B cell (primary cell): ENCODE results near the gene ATXN7L2. TPM values are rescaled to one million over a fixed set of nuclear protein-coding genes. Genes with fewer than 3 reads are reported as not detected.

Experiments
- ATAC-seq: fragments of 200-7000 bp; cut with Tn5 transposase; one replicate; pipeline ENCODE4 v1.10.0; 2021; ENCODE audit warnings: low read depth, mild to moderate bottlenecking, moderate number of reproducible peaks, moderate library complexity
- CTCF ChIA-PET: fragments of 350-600 bp; sonication (Branson Sonifier 250); formaldehyde crosslinking; loops from one replicate; lab custom pipeline; 2021; ENCODE audit warnings: antibody characterized with exemption, inconsistent platforms; lab: Charles Lee
- POLR2A ChIA-PET: fragments of 350-600 bp; sonication (Branson Sonifier 250); formaldehyde crosslinking; loops from one replicate; lab custom pipeline; 2021; ENCODE audit warnings: antibody characterized with exemption; lab: Charles Lee
- DNase-seq: peaks from one replicate; pipeline ENCODE4 v3.0.0; 2013
- H2AFZ ChIP-seq: 2 replicates; pipeline ENCODE4 v1.6.1; 2012; ENCODE audit warnings: mild to moderate bottlenecking, low read depth, low read length; ENCODE audit not compliant: insufficient read depth, poor library complexity, severe bottlenecking
- H3K27ac ChIP-seq, 2 donors: 1 replicate in 1 of 2; 2 replicates in 1 of 2; pipeline ENCODE4 v1.5.1; 2012 to 2013; ENCODE audit warnings: low read length in 2 of 2, mild to moderate bottlenecking in 2 of 2, moderate library complexity in 1 of 2
- H3K27me3 ChIP-seq, 4 experiments: fragments of 200-600 bp in 1 of 4; sonication (generic) in 1 of 4; replicated peaks in 1 of 4; 1 replicate in 2 of 4; 2 replicates in 2 of 4; pipeline versions ENCODE4 v1.6.1 to v1.7.0; 2013 to 2016; ENCODE audit warnings: low read length in 3 of 4, mild to moderate bottlenecking in 2 of 4, mixed read lengths in 1 of 4, moderate library complexity in 1 of 4; ENCODE audit not compliant: insufficient read depth in 4 of 4, control insufficient read depth in 3 of 4; ENCODE audit errors: control extremely low read depth in 1 of 4
- H3K36me3 ChIP-seq, 2 experiments: replicated peaks in 1 of 2; 1 replicate in 1 of 2; 2 replicates in 1 of 2; pipeline versions ENCODE4 v1.6.1 to v1.7.1; 2013; ENCODE audit warnings: low read length in 1 of 2; ENCODE audit not compliant: insufficient read depth in 2 of 2, control insufficient read depth in 1 of 2; ENCODE audit errors: control extremely low read depth in 1 of 2, extremely low read depth in 1 of 2
- H3K4me1 ChIP-seq, 2 donors: fragments of 200-600 bp in 1 of 2; sonication (generic) in 1 of 2; 1 replicate in 1 of 2; 2 replicates in 1 of 2; pipeline versions ENCODE4 v1.5.1 to v1.6.1; 2013 to 2017; ENCODE audit warnings: low read length in 2 of 2; ENCODE audit not compliant: control insufficient read depth in 2 of 2, insufficient read depth in 2 of 2
- H3K4me2 ChIP-seq: replicated peaks from 2 replicates; pipeline ENCODE3; 2012; ENCODE audit warnings: mild to moderate bottlenecking, low read depth, low read length; ENCODE audit not compliant: poor library complexity, severe bottlenecking
- H3K4me3 ChIP-seq, 5 experiments: fragments of 200-600 bp in 1 of 5; sonication (generic) in 1 of 5; 1 replicate in 3 of 5; 2 replicates in 2 of 5; pipeline versions ENCODE4 v1.5.1 to v1.7.0; 2011 to 2016; ENCODE audit warnings: low read length in 4 of 5, mild to moderate bottlenecking in 4 of 5, low read depth in 2 of 5, control low read depth in 1 of 5, moderate library complexity in 1 of 5; ENCODE audit not compliant: insufficient read depth in 1 of 5; ENCODE audit errors: control extremely low read depth in 1 of 5, extremely low read depth in 1 of 5
- H3K79me2 ChIP-seq: fragments of 200-600 bp; sonication (generic); one replicate; pipeline ENCODE4 v1.6.0; 2016; ENCODE audit warnings: low read length; ENCODE audit not compliant: control insufficient read depth, insufficient read depth
- H3K9ac ChIP-seq: fragments of 200-600 bp; sonication (generic); 2 replicates; pipeline ENCODE4 v1.6.1; 2017; ENCODE audit warnings: mild to moderate bottlenecking, low read length, moderate library complexity
- H3K9me3 ChIP-seq, 3 donors: one replicate each; pipeline versions ENCODE4 v1.6.1 to v1.7.1; 2013; ENCODE audit warnings: low read length in 2 of 3; ENCODE audit not compliant: control insufficient read depth in 2 of 3, insufficient read depth in 1 of 3; ENCODE audit errors: control extremely low read depth in 1 of 3
- H4K20me1 ChIP-seq: 2 replicates; pipeline ENCODE4 v1.6.0; 2012; ENCODE audit warnings: mild to moderate bottlenecking, low read length; ENCODE audit not compliant: insufficient read depth, control insufficient read depth, poor library complexity, severe bottlenecking
- H3K27ac Mint-ChIP-seq: one replicate; pipeline ENCODE4 v1.8.0; 2021; ENCODE audit warnings: mixed read lengths
- H3K27me3 Mint-ChIP-seq: one replicate; pipeline ENCODE4 v1.8.0; 2021; ENCODE audit warnings: mixed read lengths
- H3K4me1 Mint-ChIP-seq: one replicate; pipeline ENCODE4 v1.8.0; 2021; ENCODE audit warnings: mixed read lengths
- H3K4me3 Mint-ChIP-seq: one replicate; pipeline ENCODE4 v1.8.0; 2021; ENCODE audit warnings: mixed read lengths
- H3K9me3 Mint-ChIP-seq: one replicate; pipeline ENCODE4 v1.8.0; 2022; ENCODE audit warnings: mixed read lengths; ENCODE audit not compliant: insufficient read depth
- EZH2 ChIP-seq: IDR thresholded peaks from 2 replicates; pipeline ENCODE4 v1.6.1; 2012; ENCODE audit warnings: borderline replicate concordance, low read depth, mild to moderate bottlenecking, moderate library complexity, low read length; ENCODE audit not compliant: insufficient read depth, poor library complexity, severe bottlenecking
- WGBS: methylation state at CpG from one replicate; pipeline ENCODE4 v1.1.5; 2013; ENCODE audit warnings: missing lambda C conversion rate; ENCODE audit not compliant: insufficient coverage; 5-methylcytosine and 5-hydroxymethylcytosine counted together
- intact Hi-C: fragments of 100-400 bp; cut with micrococcal nuclease; formaldehyde crosslinking; loops from one replicate; pipeline ENCODE4 v1.10.0; 2022
- polyA plus RNA-seq: library from polyadenylated mRNA; depleted of rRNA; stranded (reverse); fragments of >200 nt; gene quantifications from 2 replicates; pipeline ENCODE4 v1.2.3, GENCODE V29; 2012
- total RNA-seq, 2 donors: library from RNA; stranded (reverse); fragments of 120-200 nt in 1 of 2; gene quantifications; 1 replicate in 1 of 2; 2 replicates in 1 of 2; pipeline versions ENCODE4 v1.2.3 to v1.2.4, GENCODE V29; 2013 to 2022
- TF ChIP-seq, protein P1 (sequence below): fragments of 200-600 bp; IDR thresholded peaks from one replicate; pipeline ENCODE4 v1.8.0; 2022; ENCODE audit warnings: antibody characterized with exemption, mild to moderate bottlenecking

The ATXN7L2 gene
- total and polyA plus RNA-seq, 2 donors (not counting 1 experiment from before 2014, with no cell fraction given) = 10.9 to 12.4 TPM

DNA sequence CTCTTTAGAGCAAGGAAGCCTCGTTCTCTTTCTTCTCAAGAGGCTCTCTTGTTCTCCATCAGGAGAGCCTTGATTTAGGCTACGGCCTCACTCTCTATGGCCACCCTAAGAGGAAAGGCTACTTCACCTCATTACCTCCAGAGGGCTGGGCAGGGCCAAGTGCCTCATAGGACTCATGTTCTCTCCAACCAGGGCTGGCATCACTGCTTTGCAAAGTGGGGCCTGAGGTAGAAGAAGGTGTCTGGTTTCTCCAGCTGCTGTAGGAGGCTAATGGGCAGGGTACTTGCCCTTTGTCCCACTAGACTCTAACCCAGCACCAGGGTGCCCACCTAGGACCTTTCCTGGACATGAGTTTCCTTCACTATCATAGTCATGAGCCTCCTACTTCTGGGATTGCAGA, 2.1 kb upstream of the ATXN7L2 start:
- peaks cover 0 to 37% (median 14%) of the 10 kb centered on the region in 4 experiments for H3K27me3 ChIP-seq
- H3K79me2 ChIP-seq = peaks cover 16% of the 10 kb centered on the region
- no peak for TF ChIP-seq EZH2
- TF ChIP-seq, protein P1, sequence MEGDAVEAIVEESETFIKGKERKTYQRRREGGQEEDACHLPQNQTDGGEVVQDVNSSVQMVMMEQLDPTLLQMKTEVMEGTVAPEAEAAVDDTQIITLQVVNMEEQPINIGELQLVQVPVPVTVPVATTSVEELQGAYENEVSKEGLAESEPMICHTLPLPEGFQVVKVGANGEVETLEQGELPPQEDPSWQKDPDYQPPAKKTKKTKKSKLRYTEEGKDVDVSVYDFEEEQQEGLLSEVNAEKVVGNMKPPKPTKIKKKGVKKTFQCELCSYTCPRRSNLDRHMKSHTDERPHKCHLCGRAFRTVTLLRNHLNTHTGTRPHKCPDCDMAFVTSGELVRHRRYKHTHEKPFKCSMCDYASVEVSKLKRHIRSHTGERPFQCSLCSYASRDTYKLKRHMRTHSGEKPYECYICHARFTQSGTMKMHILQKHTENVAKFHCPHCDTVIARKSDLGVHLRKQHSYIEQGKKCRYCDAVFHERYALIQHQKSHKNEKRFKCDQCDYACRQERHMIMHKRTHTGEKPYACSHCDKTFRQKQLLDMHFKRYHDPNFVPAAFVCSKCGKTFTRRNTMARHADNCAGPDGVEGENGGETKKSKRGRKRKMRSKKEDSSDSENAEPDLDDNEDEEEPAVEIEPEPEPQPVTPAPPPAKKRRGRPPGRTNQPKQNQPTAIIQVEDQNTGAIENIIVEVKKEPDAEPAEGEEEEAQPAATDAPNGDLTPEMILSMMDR = no peak
- no peaks in the 10 kb centered on the region for H4K20me1 ChIP-seq
- WGBS = 86% methylated on average over 1 of the region's 2 CpGs
- no peak overlapping the region for H3K4me2 ChIP-seq
- no peak overlapping the region for H2AFZ ChIP-seq
- no peak overlapping the region for H3K4me3 ChIP-seq
- H3K9me3 ChIP-seq = peaks cover 0 to 5% (median 0%) of the 10 kb centered on the region in 3 donors
- Mint-ChIP-seq H3K4me1 (peaks cover 28% of the 10 kb centered on the region), H3K27me3 (peaks cover 39% of the 10 kb centered on the region), H3K27ac (no peak overlapping the region), H3K4me3 (no peak overlapping the region), H3K9me3 (no peaks in the 10 kb centered on the region)
- peaks cover 12 to 23% of the 10 kb centered on the region in 2 donors for H3K4me1 ChIP-seq
- DNase-seq = no peak
- intact Hi-C loops = loop anchor here (5.0 to 10.0 kb wide), 3 partner anchors 136 to 926 kb away; partner anchors contain the start of genes AMPD2, GNAT2, GSTM4 and LAMTOR5
- H3K9ac ChIP-seq = no peak overlapping the region
- no peak for ATAC-seq
- ChIA-PET CTCF (interaction anchor here (2.3 to 37.9 kb wide), 3 partner anchors 9 to 50 kb away, joined by 8 to 926 read pairs (median 46); partner anchors contain the start of genes CYB561D1 and GPR61), POLR2A (no interaction called here)
- H3K36me3 ChIP-seq = no peaks in the 10 kb centered on the region
- H3K27ac ChIP-seq = no peak overlapping the region

DNA sequence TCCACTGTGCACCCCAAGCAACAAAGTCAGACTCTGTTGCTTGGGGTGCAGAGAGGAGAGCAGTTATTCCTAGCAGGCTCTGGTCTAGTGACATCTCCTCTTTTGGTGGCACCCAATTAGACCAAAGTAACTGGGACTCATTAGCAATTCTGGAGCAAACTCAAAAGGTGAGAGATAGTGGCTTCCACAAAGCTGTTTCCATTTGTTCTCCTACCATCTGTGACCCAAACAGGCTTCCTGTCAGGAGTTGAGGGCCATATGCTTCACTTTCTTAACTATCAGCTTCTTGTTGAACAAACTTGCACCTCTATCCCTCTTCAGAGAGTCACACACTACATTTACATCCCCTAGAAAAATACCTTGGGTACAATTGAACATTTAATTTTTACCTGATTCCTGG, 1.5 kb upstream of the ATXN7L2 start:
- Mint-ChIP-seq H3K4me3 (peak overlapping the region; percentile 96), H3K27ac (peak overlapping the region; percentile 20), H3K4me1 (peaks cover 28% of the 10 kb centered on the region), H3K9me3 (no peaks in the 10 kb centered on the region), H3K27me3 (peaks cover 33% of the 10 kb centered on the region)
- Histone ChIP-seq H3K4me3 (no peak overlapping the region), H3K27ac (no peak overlapping the region), H2AFZ (peak overlapping the region; percentile 8), H3K27me3 (peaks cover 0 to 32% (median 12%) of the 10 kb centered on the region in 4 experiments), H3K4me1 (peaks cover 12 to 23% of the 10 kb centered on the region in 2 donors), H3K79me2 (peaks cover 22% of the 10 kb centered on the region), H3K36me3 (no peaks in the 10 kb centered on the region), H3K4me2 (no peak overlapping the region), H4K20me1 (no peaks in the 10 kb centered on the region), H3K9me3 (peaks cover 0 to 5% (median 0%) of the 10 kb centered on the region in 3 donors), H3K9ac (no peak overlapping the region)
- DNase-seq = no peak
- ChIA-PET POLR2A (interaction anchor here (1.4 kb wide), 1 partner anchor 12 kb away, joined by 7 read pairs; the partner anchor contains the start of gene CYB561D1), CTCF (interaction anchor here (1.5 to 37.9 kb wide), 6 partner anchors 8 to 503 kb away, joined by 4 to 926 read pairs (median 7); partner anchors contain the start of genes AHCYL1, CYB561D1 and GPR61)
- no peak for TF ChIP-seq EZH2
- TF ChIP-seq, protein P1 = no peak
- intact Hi-C loops = loop anchor here (5.0 to 10.0 kb wide), 3 partner anchors 135 to 925 kb away; partner anchors contain the start of genes AMPD2, GNAT2, GSTM4 and LAMTOR5
- no peak for ATAC-seq
